ENCODE measurements around the gene COMMD7.

Gene COMMD7

GRCh38 chr20:32656827-32657226 lies 86.4 kb downstream of the COMMD7 start:
- H3K9me3 Mint-ChIP-seq = peaks cover 8% of the 10 kb centered on the region
- H3K4me3 Mint-ChIP-seq = no peak overlapping the region
- no peaks in the 10 kb centered on the region for H3K36me3 Mint-ChIP-seq (ENCODE audit: low read depth)
- H3K4me1 Mint-ChIP-seq (ENCODE audit: low read depth) = peaks cover 9% of the 10 kb centered on the region
- no peaks in the 10 kb centered on the region for H3K27me3 Mint-ChIP-seq
- H3K27ac Mint-ChIP-seq = no peak overlapping the region

GRCh38 chr20:32655903-32656512 lies 87.3 kb downstream of the COMMD7 start:
- H3K4me3 Mint-ChIP-seq = no peak overlapping the region
- peak overlapping the region; percentile 11 for H3K27ac Mint-ChIP-seq
- H3K36me3 Mint-ChIP-seq (ENCODE audit: low read depth) = no peaks in the 10 kb centered on the region
- H3K4me1 Mint-ChIP-seq (ENCODE audit: low read depth) = peaks cover 16% of the 10 kb centered on the region
- H3K27me3 Mint-ChIP-seq = no peaks in the 10 kb centered on the region
- H3K9me3 Mint-ChIP-seq = peaks cover 6% of the 10 kb centered on the region

- Mint-ChIP-seq H3K27ac (no peak overlapping the region), H3K4me1 (ENCODE audit: low read depth) (peaks cover 16% of the 10 kb centered on the region)
Observed at GRCh38 chr20:32652739-32653526, 90.3 kb downstream of the COMMD7 start.

More at GRCh38 chr20:32652739-32653526, 90.3 kb downstream of the COMMD7 start:
- Mint-ChIP-seq H3K27me3 (no peaks in the 10 kb centered on the region), H3K9me3 (no peaks in the 10 kb centered on the region), H3K4me3 (no peak overlapping the region), H3K36me3 (ENCODE audit: low read depth) (no peaks in the 10 kb centered on the region)
